ENCODE measurements around the gene PSMD9.

- no peak for TF ChIP-seq POLR2A (IDR thresholded peaks at IDR 0.05)
- TF ChIP-seq CTCF (IDR thresholded peaks at IDR 0.05 in 8 of 11, conservative IDR thresholded peaks at IDR 0.05 in 3 of 11), result no peak
Observed at GRCh38 chr12:121861636-121862254, 26.8 kb upstream of the PSMD9 start.
